ENCODE results near the gene BIRC5. TPM values are rescaled to one million over a fixed set of nuclear protein-coding genes. Genes with fewer than 3 reads are reported as not detected.

Gene BIRC5
- total RNA-seq, 6 donors from 2014 or later: 1.4 to 6.4 (median 3.5) TPM; not detected in 1

DNA sequence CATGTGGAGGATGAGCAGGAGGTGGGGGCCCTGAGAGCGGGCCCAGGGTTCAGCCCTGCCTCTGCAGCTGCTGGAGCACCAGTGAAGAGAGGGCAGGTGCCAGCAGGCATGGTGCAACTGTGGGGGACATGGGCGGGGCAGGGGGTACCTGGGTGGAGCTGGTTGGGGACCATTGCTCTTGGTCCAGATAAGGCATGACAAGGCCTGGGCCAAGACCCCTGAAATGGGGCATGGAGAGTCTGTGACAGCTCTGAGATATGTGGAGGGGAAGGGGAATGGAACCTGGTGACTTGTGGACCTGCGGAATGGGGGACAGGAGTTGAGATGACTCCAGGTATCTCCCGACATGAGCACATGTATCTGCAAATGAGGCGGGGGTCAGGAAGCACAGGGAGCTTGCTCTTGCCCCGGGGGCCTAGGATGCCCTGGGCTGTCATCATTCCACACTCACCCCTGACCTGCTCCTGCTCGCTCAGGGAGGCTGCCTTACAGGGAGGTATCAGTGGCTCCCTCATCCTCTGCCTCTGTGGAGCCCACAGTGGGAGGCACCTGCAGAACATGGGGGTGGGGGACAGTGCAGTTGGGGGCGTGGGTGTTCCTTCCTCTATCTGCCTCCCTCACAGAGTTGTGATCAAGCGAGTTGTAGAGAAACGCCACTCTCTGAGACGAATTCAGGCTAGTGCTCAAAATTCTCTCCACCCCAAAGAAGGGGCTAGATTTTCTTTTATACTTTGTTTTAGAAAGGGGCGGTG lies 57.5 kb downstream of the BIRC5 start:
- Histone ChIP-seq H3K9me3 (no peaks in the 10 kb centered on the region), H3K27ac (no peak overlapping the region), H3K4me1 (peaks cover 44 to 53% (median 50%) of the 10 kb centered on the region in 4 donors), H3K36me3 (no peaks in the 10 kb centered on the region), H3K4me3 (no peak overlapping the region), H3K27me3 (no peaks in the 10 kb centered on the region)
- 73 to 74% methylated on average over 10 to 12 of the region's 12 CpGs for WGBS, 2 donors
- ATAC-seq (ENCODE audit: low FRiP score in 2 of 2): no peak
- no peak for TF ChIP-seq POLR2AphosphoS5 (IDR thresholded peaks at IDR 0.05)
- no peak for TF ChIP-seq EP300 (IDR thresholded peaks at IDR 0.05)
- TF ChIP-seq POLR2A (IDR thresholded peaks at IDR 0.05): no peak
- TF ChIP-seq, protein P1, sequence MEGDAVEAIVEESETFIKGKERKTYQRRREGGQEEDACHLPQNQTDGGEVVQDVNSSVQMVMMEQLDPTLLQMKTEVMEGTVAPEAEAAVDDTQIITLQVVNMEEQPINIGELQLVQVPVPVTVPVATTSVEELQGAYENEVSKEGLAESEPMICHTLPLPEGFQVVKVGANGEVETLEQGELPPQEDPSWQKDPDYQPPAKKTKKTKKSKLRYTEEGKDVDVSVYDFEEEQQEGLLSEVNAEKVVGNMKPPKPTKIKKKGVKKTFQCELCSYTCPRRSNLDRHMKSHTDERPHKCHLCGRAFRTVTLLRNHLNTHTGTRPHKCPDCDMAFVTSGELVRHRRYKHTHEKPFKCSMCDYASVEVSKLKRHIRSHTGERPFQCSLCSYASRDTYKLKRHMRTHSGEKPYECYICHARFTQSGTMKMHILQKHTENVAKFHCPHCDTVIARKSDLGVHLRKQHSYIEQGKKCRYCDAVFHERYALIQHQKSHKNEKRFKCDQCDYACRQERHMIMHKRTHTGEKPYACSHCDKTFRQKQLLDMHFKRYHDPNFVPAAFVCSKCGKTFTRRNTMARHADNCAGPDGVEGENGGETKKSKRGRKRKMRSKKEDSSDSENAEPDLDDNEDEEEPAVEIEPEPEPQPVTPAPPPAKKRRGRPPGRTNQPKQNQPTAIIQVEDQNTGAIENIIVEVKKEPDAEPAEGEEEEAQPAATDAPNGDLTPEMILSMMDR (IDR thresholded peaks at IDR 0.05): no peak
- no peak for DNase-seq

DNA sequence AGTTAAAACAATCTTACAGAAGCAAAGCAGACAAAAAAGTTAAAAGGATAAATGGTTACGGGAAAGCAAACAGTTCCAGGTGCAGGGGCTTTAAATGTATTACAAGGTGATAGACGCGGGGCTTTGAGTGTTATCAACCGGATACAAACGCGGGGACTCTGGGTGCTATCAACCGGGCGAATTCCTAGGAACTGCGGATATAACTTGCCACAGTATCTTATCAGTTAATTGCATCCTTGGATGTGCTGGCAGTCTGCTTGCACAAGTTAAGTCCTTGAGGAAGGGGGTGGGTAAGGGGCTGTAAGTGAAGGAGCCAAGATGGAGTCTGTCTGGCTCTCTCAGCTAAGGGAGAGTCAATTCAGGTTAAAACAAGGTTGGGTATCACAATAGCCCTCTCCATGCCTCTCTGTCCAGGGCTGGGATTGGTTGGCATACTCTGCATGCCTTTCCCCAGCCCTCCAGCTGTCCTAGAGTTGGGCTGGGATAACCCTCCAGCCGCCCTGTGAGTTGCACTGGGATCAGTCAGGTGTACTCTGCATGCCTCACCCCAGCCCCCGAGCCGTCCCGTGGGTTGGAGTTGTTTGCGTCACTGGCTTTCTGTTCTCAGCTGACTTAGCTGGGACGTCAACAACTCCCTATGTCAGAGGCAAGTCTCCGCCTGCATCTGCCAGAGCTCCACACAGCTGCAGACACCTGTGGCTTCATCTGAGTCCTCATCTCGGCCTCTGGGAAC lies 58.3 kb downstream of the BIRC5 start:
- H3K27me3 ChIP-seq: no peaks in the 10 kb centered on the region
- TF ChIP-seq POLR2AphosphoS5 (IDR thresholded peaks at IDR 0.05) (peak; percentile 35 to 83), EP300 (IDR thresholded peaks at IDR 0.05) (peak in 1 of 4 donors; percentile 89), POLR2A (IDR thresholded peaks at IDR 0.05) (peak in 2 of 4 donors; percentile 25 to 69)
- TF ChIP-seq, protein P1 (IDR thresholded peaks at IDR 0.05): no peak
- H3K4me3 ChIP-seq: peak overlapping the region in 2 of 4 donors; percentile 13 to 18
- H3K9me3 ChIP-seq: no peaks in the 10 kb centered on the region
- peak overlapping the region in 3 of 4 donors; percentile 54 to 77 (median 71) for H3K27ac ChIP-seq
- H3K4me1 ChIP-seq: peaks cover 41 to 51% (median 45%) of the 10 kb centered on the region in 4 donors
- ATAC-seq (ENCODE audit: low FRiP score in 2 of 2) (peak; percentile 56 to 93), DNase-seq (peak in 1 of 2 donors; percentile 91)
- 15 to 20% methylated on average over 16 to 17 of the region's 17 CpGs for WGBS, 2 donors
- no peaks in the 10 kb centered on the region for H3K36me3 ChIP-seq

- Histone ChIP-seq H3K4me1 (peaks cover 41 to 50% (median 45%) of the 10 kb centered on the region in 4 donors), H3K27me3 (no peaks in the 10 kb centered on the region), H3K36me3 (no peaks in the 10 kb centered on the region), H3K27ac (peak overlapping the region; percentile 6 to 77 (median 62)), H3K9me3 (no peaks in the 10 kb centered on the region), H3K4me3 (peak overlapping the region in 2 of 4 donors; percentile 13 to 18)
- WGBS, 2 donors: 30 to 39% methylated on average over 6 to 7 of the region's 7 CpGs
- TF ChIP-seq POLR2AphosphoS5 (IDR thresholded peaks at IDR 0.05) (no peak), EP300 (IDR thresholded peaks at IDR 0.05) (no peak), POLR2A (IDR thresholded peaks at IDR 0.05) (no peak)
- TF ChIP-seq, protein P1 (IDR thresholded peaks at IDR 0.05): no peak
- ATAC-seq (ENCODE audit: low FRiP score in 2 of 2) (peak in 1 of 2 donors; percentile 54), DNase-seq (no peak)
These were observed 58.8 kb downstream of the BIRC5 start for GRCh38 chr17:78272914-78273258.

GRCh38 chr17:78273813-78274212 lies 59.8 kb downstream of the BIRC5 start:
- no peak for ATAC-seq (ENCODE audit: low FRiP score in 2 of 2)
- 90 to 98% methylated on average over 4 to 6 of the region's 6 CpGs for WGBS, 2 donors
- H3K4me3 ChIP-seq: no peak overlapping the region
- no peaks in the 10 kb centered on the region for H3K9me3 ChIP-seq
- DNase-seq: no peak
- H3K27me3 ChIP-seq: no peaks in the 10 kb centered on the region
- no peak for TF ChIP-seq EP300 (IDR thresholded peaks at IDR 0.05)
- peaks cover 35 to 41% (median 37%) of the 10 kb centered on the region in 4 donors for H3K4me1 ChIP-seq
- no peak overlapping the region for H3K27ac ChIP-seq
- H3K36me3 ChIP-seq: no peaks in the 10 kb centered on the region

Small RNA genes lying within 50 kb of the gene (small RNA-seq; reads per million reads assigned to genes)
- gene AC087645.1: 0 reads per million in 4 donors

Other genes starting within 250 kb of the BIRC5 start
- gene TMC6, start 85.5 kb upstream of the BIRC5 start, total RNA-seq: 100 to 1,000 TPM in 5 of 6 donors, 10 to 100 TPM in 1; 51.4 to 216 (median 195) TPM
- 10 to 100 TPM; 10.8 to 65.0 (median 33.8) TPM for gene TMC8, start 83.5 kb upstream of the BIRC5 start, total RNA-seq
- gene C17orf99, start 67.9 kb upstream of the BIRC5 start, total RNA-seq: 1 to 10 TPM in 1 of 6 donors, under 1 TPM in 2, not detected in 3; 0.46 to 1.1 (median 0.54) TPM
- gene SYNGR2, start 45.7 kb upstream of the BIRC5 start, total RNA-seq: 100 to 1,000 TPM; 110 to 265 (median 179) TPM
- 10 to 100 TPM in 3 of 6 donors, 1 to 10 TPM in 3; 2.8 to 16.0 (median 9.0) TPM for gene TK1, start 27.2 kb upstream of the BIRC5 start, total RNA-seq
- 100 to 1,000 TPM in 1 of 6 donors, 10 to 100 TPM in 5; 30.5 to 265 (median 44.2) TPM for gene AFMID, start 26.9 kb upstream of the BIRC5 start, total RNA-seq
- not detected for gene TMEM235, start 17.4 kb downstream of the BIRC5 start, total RNA-seq
- 100 to 1,000 TPM in 3 of 6 donors, 10 to 100 TPM in 3; 67.1 to 173 (median 114) TPM for gene SOCS3, start 145.8 kb downstream of the BIRC5 start, total RNA-seq
- gene PGS1, start 164.4 kb downstream of the BIRC5 start, total RNA-seq: 100 to 1,000 TPM in 2 of 6 donors, 10 to 100 TPM in 4; 79.2 to 348 (median 92.3) TPM

All from upper lobe of left lung (tissue), 6 donors.